ENCODE results near the gene ZNF507.

Gene ZNF507

GRCh38 chr19:32339988-32340874 lies 5.2 kb upstream of the ZNF507 start:
- DNase-seq = no peak

DNA sequence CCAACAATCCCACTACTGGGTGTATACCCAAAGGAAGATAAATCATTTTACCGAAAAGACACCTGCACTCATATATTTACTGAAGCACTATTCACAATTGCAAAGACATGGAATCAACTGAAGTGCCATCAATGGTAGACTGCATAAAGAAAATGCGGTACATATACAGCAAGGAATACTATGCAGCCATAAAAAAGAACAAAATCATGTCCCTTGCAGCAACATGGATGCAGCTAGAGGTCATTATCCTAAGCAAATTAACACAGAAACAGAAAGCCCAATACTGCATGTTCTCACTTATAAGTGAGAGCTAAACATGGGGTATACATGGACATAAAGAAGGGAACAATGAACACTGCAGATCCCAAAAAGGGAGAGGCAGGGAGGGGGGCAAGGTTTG lies 2.7 kb upstream of the ZNF507 start:
- DNase-seq = no peak

DNA sequence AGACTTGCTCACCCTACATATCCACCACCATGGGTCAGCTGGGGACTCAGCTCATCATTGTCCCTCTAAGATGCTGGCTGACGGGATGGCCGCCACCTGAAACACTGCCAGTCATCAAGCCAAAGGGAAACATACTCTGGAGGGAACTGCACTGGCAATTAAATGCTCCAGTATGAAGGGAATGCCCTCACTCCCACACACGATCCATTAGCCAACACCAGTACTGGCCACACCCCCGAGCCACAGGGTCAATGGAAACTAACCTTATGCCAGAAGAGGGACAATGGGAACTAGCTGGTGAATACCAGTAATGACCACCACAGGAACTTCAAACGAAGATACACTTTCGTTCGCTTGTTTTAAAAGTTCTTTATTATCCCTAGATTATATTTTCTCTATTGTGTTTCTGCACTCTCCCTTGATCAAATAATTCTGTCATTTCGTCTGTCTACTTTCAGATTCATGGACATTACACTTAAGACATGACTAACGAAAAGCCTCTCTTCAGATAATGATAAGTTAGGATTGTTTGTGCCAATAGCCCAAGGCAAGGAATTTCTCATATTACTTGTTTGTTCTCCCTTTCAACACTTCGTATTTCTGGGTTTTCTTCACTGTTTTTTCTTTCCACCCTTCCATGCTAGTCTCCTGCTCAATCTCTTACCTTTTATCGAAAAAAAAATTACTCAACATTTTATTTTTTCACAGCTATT lies 1.7 kb upstream of the ZNF507 start:
- DNase-seq = no peak

- DNase-seq = no peak
These were observed 1.5 kb downstream of the ZNF507 start for GRCh38 chr19:32346901-32347300.

DNA sequence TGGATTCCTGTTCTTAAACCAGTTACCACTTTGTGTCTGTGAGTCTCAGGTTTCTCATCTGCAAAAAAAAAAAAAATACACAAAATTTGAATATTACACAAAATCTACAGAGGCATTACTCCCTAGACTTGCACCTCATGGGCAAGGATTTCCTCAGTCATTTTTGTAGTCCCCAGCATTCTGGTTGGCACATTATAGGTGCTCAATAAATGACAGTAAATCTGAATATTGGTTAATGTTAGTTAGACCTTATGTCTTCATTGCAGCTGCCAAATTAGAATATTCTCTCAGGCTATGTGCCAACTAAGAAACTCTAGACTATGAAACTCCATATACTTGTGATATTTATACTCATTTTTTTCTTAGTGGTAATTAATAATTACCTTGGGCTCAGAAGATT lies 2.2 kb downstream of the ZNF507 start:
- no peak for DNase-seq

DNA sequence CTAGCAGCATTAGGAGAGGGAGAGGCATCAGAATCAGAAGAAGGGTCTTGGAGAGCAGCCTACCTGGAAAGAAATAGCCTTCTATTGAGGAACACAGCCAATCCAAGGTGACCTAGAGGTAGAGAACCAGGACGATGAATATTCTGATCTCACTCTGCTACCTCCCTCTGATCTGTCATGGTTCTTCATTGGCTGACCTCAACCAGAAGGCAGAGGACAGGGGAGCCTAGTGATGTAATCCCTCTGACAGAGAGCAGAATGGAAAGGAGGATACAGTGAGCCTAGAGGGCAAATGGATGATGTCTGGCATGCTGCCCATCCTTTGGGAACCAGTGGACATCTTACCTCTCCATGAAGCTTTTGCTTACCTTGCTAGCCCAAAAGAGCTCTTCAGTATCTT lies 3.6 kb downstream of the ZNF507 start:
- DNase-seq = no peak

DNA sequence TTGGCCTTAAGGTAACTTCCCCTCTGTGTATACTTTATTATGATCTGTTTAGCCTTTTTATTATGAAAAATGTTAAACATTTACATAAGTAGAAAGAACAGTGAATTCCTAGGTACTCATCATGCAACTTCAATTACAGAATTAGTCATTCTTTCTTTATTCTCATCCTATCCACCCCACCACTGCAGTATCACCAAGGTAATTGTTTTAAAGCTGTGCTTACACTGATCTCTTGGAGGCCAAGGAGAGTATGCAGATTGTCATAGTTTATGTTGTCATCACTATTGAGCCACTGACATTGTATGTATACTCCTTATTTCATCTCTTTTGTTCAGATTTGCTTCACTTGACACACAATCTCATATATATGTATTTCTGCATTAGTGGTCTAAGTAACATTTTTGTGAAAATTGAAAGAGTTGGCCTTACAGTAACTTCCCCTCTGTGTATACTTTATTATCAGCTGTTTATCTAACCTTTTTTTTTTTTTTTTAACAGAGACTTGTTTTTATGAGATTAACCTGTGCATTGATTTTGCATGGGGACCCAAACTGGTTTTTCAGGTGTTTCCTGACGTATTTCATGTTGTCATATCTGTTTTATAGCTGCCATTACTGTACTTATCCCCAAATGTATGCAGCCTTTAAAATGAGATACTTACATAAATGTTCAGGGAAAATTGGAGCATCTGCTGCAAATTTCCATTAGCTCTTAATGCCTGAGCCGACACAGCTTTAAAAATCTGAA lies 4.5 kb downstream of the ZNF507 start:
- DNase-seq = no peak

- DNase-seq = no peak
These were observed 5.1 kb downstream of the ZNF507 start for GRCh38 chr19:32350471-32350865.

DNA sequence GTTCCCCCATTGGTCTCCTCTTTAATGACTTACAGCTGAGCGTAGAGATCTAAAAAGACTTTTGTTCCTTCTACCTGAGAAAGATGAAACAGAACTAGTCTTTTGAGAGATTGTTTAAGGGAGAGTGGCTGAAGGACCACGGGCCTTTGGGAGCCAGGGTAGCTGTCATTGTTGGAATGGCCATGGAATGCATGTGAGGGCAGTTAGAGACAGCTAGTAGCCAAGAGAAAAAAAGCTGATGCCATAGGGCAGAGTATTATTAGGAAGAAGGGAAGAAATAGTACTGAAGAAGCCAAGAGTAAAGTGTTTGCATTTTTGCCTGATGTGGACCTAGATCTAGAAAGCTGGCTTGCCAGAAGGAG lies 5.6 kb downstream of the ZNF507 start:
- DNase-seq = no peak

- DNase-seq = no peak
These were observed 6.8 kb downstream of the ZNF507 start for GRCh38 chr19:32352241-32352630.

- DNase-seq = no peak
These were observed 8.9 kb downstream of the ZNF507 start for GRCh38 chr19:32354345-32354744.

DNA sequence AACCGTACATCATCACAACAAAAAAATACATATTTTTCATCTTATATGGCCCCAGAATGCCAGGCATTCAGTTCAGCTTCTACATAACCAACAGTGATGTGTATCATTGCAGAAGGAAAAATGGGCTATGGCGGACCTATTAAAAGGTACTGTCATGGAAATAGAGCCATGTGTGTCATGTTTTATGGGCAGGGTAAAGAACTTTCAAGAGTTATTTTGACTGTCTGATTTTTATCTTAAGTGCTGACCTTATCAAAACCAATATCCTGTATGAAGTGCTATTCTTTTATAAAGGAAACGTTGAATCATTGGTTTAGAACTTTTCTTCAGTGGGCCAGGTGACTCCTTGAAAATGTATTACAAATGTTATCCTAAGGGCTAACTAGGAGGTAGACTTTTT lies 9.9 kb downstream of the ZNF507 start:
- no peak for DNase-seq

DNA sequence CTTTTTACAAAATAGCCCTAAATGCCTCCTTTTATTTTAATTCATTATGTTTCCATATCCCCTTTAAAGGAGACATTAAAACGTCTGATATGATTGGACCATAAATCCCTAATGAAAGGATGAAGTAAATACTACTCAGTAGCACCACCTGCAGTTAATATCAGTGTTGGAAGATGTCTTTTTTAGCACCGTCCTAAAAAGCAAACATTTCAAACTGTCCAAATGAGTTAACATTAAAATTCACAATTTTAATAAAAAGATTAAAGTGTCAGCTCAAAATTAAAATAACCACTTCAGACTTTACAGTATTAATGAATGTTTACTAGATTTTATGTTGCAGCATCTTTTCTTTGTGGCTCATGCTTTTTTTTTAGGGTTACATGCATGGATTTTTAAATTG lies 12.3 kb downstream of the ZNF507 start:
- DNase-seq = no peak

GRCh38 chr19:32358321-32358720 lies 12.9 kb downstream of the ZNF507 start:
- DNase-seq = no peak

DNA sequence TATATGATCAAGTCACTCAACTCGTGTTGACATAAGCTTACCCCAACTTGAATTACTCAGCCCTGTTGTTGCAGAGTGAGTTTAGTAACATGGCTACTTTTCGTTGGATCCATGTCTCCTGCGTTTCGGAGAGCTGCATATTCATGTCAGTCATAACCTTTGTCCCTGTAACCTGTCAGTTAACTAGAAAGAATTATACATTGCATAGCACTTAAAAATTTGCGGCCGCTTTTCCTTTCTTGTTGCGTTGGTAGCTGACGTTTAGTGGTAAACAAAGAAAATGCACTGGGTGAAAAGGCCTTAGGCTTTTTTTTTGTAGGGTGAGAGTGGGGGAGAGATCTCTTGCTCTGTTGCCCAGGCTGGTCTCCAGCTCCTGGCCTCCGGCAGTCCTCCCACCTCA lies 14.2 kb downstream of the ZNF507 start:
- DNase-seq = no peak

- DNase-seq = no peak
These were observed 16.3 kb downstream of the ZNF507 start for GRCh38 chr19:32361574-32362317.

DNA sequence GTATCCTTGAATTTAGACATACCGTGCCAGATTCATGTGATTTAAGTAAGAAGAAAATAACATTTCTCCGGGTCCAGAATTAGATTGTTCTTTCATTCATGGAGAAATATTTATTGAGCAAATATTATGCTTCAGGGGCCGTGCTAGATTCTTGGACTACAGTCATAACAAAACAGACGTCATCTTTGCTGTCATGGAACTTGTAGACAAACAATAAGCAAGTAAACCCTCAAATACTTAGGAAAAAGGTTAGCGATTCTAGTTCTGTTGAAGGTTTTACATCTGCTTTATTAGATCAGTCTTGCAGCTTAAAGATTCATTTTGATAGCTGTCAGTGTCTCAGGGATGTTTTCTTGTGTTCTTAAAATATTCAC lies 16.9 kb downstream of the ZNF507 start:
- DNase-seq = no peak

- no peak for DNase-seq
These were observed 17.8 kb downstream of the ZNF507 start for GRCh38 chr19:32363175-32363574.

DNA sequence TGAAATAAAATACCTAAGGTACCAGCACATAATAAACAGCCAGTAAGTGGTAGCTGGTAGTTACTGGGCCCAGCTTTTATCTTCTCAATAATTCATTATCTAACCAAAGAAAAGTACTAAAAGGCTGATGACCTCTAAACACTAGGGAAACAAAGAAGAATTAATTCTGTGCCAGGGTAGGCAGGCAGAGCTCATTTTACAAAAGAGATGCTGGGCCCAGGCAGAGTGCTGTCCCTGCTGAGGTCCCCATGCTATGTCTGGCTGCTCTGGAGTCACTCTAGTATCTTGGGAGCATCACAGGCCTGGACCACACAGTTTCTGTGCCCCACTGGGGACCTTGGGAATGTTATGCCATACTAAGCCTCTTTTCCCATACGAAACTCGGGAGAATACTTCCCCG lies 18.2 kb downstream of the ZNF507 start:
- DNase-seq = no peak

- DNase-seq = no peak
These were observed 18.6 kb downstream of the ZNF507 start for GRCh38 chr19:32364040-32364439.

DNA sequence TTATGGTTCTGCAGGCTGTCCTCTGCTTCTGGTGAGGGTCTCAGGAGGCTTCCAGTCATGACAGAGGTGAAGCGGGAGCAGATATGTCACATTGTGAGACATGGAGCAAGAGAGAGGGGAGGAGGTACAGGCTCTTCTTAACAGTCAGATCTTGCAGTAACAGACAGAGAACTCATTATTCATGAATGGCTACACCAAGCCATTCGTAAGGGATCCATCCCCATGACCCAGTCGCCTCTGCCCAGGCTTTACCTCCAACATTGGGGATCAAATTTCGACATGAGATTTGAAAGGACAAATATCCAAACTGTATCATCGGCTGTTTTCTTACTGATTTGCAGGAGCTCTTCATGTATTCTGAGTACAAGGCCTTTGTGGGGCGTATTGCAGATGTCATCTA lies 21.7 kb downstream of the ZNF507 start:
- DNase-seq = no peak

DNA sequence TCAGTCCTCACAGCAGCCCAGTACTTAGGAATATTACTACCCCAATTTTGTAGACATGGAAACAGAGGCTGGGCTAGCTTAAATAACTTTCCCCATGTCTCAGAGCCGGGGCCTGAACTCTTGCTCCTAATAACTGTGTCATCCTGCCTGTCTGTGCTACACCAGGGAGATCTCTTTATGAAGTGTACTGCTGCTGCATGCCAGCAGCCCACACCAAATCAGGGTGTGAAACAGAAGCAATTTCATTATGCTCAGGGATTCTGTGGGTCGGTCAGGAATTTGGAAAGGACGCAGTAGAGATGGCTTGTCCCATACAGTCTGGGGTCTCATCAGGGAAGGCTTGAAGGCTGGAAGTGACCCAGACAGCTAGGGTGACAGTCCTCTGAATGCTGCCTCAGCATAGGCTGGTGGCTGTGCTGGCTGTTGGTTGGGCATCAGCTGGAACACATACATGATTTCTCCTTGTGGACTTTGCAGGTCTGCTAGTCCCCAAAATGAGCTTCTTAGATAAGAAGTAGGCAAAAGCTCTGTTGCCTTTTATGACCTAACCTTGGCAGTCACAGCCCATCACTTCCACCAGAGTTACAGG lies 22.6 kb downstream of the ZNF507 start:
- no peak for DNase-seq

DNA sequence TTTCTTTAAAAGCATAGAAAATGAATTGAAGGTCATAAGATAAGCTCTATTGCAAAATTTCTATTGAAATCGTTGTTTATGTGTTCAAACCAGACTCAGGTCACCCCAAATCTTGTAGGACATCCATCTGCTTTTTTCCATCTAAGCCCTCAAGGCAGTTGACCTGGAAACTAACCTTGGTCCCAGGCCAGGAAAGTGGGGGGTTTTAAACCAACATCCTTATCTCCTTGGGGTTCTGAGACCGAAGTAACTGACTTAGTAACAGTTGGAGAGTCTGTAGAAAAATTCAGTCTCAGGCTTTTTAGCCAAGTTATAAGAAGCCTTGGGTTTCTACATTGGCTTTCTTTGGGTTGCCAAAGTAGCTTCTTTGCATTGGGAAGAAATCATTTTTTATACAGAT lies 23.4 kb downstream of the ZNF507 start:
- DNase-seq = no peak
